CD4-positive, alpha-beta memory T cell (primary cell): ENCODE results near the gene HNRNPH1. TPM values are rescaled to one million over a fixed set of nuclear protein-coding genes. Genes with fewer than 3 reads are reported as not detected.
A peak's percentile ranks its signal among the peaks of the same experiment; 100 is the strongest.

Experiments
- CTCF ChIA-PET: fragments of 350-600 bp; sonication (Branson Sonifier 250); formaldehyde crosslinking; loops from one replicate; lab custom pipeline; 2021; ENCODE audit warnings: inconsistent platforms; ENCODE audit not compliant: partially characterized antibody; lab: Charles Lee
- POLR2A ChIA-PET: fragments of 350-600 bp; sonication (Branson Sonifier 250); formaldehyde crosslinking; loops from one replicate; lab custom pipeline; 2021; ENCODE audit not compliant: partially characterized antibody; lab: Charles Lee
- DNase-seq, 5 donors: peaks; one replicate each; pipeline versions ENCODE4 v3.0.0 to v3.0.0-alpha.2; 2020 to 2022; ENCODE audit warnings: mixed read lengths in 1 of 5
- H3K27ac ChIP-seq: one replicate; pipeline ENCODE4 v1.7.0; 2013; ENCODE audit warnings: low read depth, low read length
- H3K27me3 ChIP-seq: 2 replicates; pipeline ENCODE4 v1.7.0; 2013; ENCODE audit warnings: mild to moderate bottlenecking, low read length, moderate library complexity; ENCODE audit not compliant: insufficient read depth
- H3K36me3 ChIP-seq: 2 replicates; pipeline ENCODE4 v1.7.0; 2013; ENCODE audit warnings: mild to moderate bottlenecking, low read length, moderate library complexity; ENCODE audit not compliant: insufficient read depth
- H3K4me1 ChIP-seq: 2 replicates; pipeline ENCODE4 v1.7.0; 2013; ENCODE audit warnings: mild to moderate bottlenecking, low read length, moderate library complexity; ENCODE audit not compliant: insufficient read depth
- H3K4me3 ChIP-seq, 2 donors: one replicate each; pipeline ENCODE4 v1.7.0; 2013; ENCODE audit warnings: low read length in 2 of 2, mild to moderate bottlenecking in 1 of 2
- H3K9me3 ChIP-seq, 2 donors: one replicate each; pipeline ENCODE4 v1.7.0; 2013; ENCODE audit warnings: low read length in 2 of 2, control low read depth in 1 of 2; ENCODE audit not compliant: control insufficient read depth in 1 of 2
- H3K27ac Mint-ChIP-seq, 7 donors: one replicate each; pipeline ENCODE4 v1.8.0; 2020 to 2021; ENCODE audit warnings: mixed read lengths in 7 of 7, mild to moderate bottlenecking in 6 of 7, inconsistent platforms in 3 of 7, moderate library complexity in 3 of 7
- H3K27me3 Mint-ChIP-seq, 2 donors: one replicate each; pipeline ENCODE4 v1.8.0; 2020 to 2021; ENCODE audit warnings: mixed read lengths in 2 of 2
- H3K36me3 Mint-ChIP-seq, 2 donors: one replicate each; pipeline ENCODE4 v1.8.0; 2020 to 2021; ENCODE audit warnings: mixed read lengths in 2 of 2, inconsistent platforms in 1 of 2, mild to moderate bottlenecking in 1 of 2
- H3K4me1 Mint-ChIP-seq, 4 donors: one replicate each; pipeline ENCODE4 v1.8.0; 2020 to 2021; ENCODE audit warnings: mixed read lengths in 4 of 4, mild to moderate bottlenecking in 1 of 4
- H3K4me3 Mint-ChIP-seq, 8 donors: one replicate each; pipeline ENCODE4 v1.8.0; 2020 to 2021; ENCODE audit warnings: mixed read lengths in 8 of 8, mild to moderate bottlenecking in 7 of 8, moderate library complexity in 6 of 8, inconsistent platforms in 3 of 8
- H3K9me3 Mint-ChIP-seq, 8 donors: one replicate each; pipeline ENCODE4 v1.8.0; 2020 to 2021; ENCODE audit warnings: mixed read lengths in 8 of 8, mild to moderate bottlenecking in 5 of 8, inconsistent platforms in 3 of 8, moderate library complexity in 1 of 8
- intact Hi-C: fragments of 100-400 bp; cut with micrococcal nuclease; formaldehyde crosslinking; loops from one replicate; pipeline ENCODE4 v1.15.1; 2023
- polyA plus RNA-seq, 2 donors: library from polyadenylated mRNA; unstranded; fragments of 300-500 nt; fragmentation: Illumina TruSeq; gene quantifications; one replicate each; pipeline ENCODE4 v1.2.3, GENCODE V29; 2021
- total RNA-seq, 2 experiments: library from RNA; stranded (reverse); gene quantifications; one replicate each; pipeline ENCODE4 v1.2.3, GENCODE V29; 2021

HNRNPH1 gene
- total and polyA plus RNA-seq, 4 experiments from 2014 or later, result 46.5 to 1,625 (median 863) TPM

DNA sequence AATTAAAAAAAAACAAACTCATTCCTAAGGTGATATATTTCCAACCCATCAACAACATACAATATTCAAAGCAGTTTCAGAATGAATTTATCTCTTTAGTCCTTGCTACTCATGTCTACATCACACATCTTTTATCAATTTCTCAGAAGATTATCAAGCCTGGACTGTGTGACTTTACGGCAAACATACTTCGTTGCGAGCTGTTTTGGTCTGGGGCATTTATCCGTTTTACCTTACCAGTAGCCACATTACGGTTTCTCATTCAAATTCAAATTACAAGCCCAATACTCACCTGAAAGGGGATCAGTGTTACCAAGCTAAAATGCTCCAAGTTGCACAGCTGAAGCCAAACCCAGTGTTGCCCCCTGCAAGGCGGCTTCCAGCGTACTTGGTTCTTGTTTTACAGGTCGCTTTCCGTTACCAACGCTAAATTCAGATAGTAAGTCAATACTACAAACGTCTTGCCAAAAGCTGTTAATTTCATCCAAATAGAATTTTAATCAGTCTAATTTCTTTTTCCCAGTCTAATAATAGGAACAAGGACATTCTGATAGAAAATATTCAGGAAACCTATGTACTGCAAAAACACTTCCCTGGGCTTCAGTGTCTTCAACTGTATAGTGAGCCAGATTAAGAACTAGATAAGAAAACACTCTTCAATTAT is 1.8 kb downstream of the HNRNPH1 start:
- peak overlapping the region; percentile 86 to 100 (median 96) for H3K27ac Mint-ChIP-seq
- ChIA-PET CTCF (interaction anchor here (0.6 to 5.8 kb wide), 6 partner anchors 11 to 465 kb away, joined by 3 to 63 read pairs (median 5); no protein-coding TSS in a partner anchor), POLR2A (interaction anchor here (0.8 to 10.5 kb wide), 9 partner anchors 11 to 184 kb away, joined by 3 to 313 read pairs (median 51); partner anchors contain the start of genes CANX, LTC4S, MAML1 and RUFY1)
- H3K4me3 ChIP-seq, result peak overlapping the region; percentile 55 to 80
- no peak for DNase-seq
- no peaks in the 10 kb centered on the region for H3K27me3 ChIP-seq
- peaks cover 0 to 27% (median 0%) of the 10 kb centered on the region in 8 donors for H3K9me3 Mint-ChIP-seq
- peaks cover 57% of the 10 kb centered on the region for H3K36me3 ChIP-seq
- peaks cover 51 to 69% of the 10 kb centered on the region in 2 donors for H3K36me3 Mint-ChIP-seq
- H3K9me3 ChIP-seq, result no peaks in the 10 kb centered on the region
- H3K4me3 Mint-ChIP-seq, result peak overlapping the region; percentile 91 to 99 (median 98)
- intact Hi-C loops, result loop anchor here (1.0 to 10.0 kb wide), 4 partner anchors 13 to 995 kb away; partner anchors contain the start of genes CLK4 and MAML1
- peaks cover 49 to 83% (median 58%) of the 10 kb centered on the region in 4 donors for H3K4me1 Mint-ChIP-seq
- H3K27me3 Mint-ChIP-seq, result peaks cover 0 to 6% of the 10 kb centered on the region in 2 donors
- H3K27ac ChIP-seq, result peak overlapping the region; percentile 96
- peaks cover 68% of the 10 kb centered on the region for H3K4me1 ChIP-seq

- intact Hi-C loops, result loop anchor here (1.0 to 10.0 kb wide), 2 partner anchors 13 to 114 kb away; partner anchors contain the start of gene MAML1
- Histone ChIP-seq H3K27me3 (no peaks in the 10 kb centered on the region), H3K4me1 (peaks cover 76% of the 10 kb centered on the region), H3K4me3 (peak overlapping the region; percentile 55 to 80), H3K36me3 (peaks cover 65% of the 10 kb centered on the region), H3K27ac (peak overlapping the region; percentile 96), H3K9me3 (no peaks in the 10 kb centered on the region)
- POLR2A ChIA-PET, result interaction anchor here (3.4 to 10.5 kb wide), 5 partner anchors 13 to 174 kb away, joined by 25 to 313 read pairs (median 72); partner anchors contain the start of genes LTC4S, MAML1 and RUFY1
- Mint-ChIP-seq H3K27ac (peak overlapping the region; percentile 86 to 100 (median 96)), H3K4me1 (peaks cover 55 to 91% (median 64%) of the 10 kb centered on the region in 4 donors), H3K9me3 (peaks cover 0 to 27% (median 0%) of the 10 kb centered on the region in 8 donors), H3K36me3 (peaks cover 60 to 76% of the 10 kb centered on the region in 2 donors), H3K27me3 (peaks cover 0 to 6% of the 10 kb centered on the region in 2 donors), H3K4me3 (peak overlapping the region; percentile 91 to 99 (median 98))
- CTCF ChIA-PET, result interaction anchor here (0.6 to 5.8 kb wide), 5 partner anchors 10 to 466 kb away, joined by 3 to 63 read pairs (median 3); no protein-coding TSS in a partner anchor
- DNase-seq, result no peak
Measured at GRCh38 chr5:179620703-179621350, 2.6 kb downstream of the HNRNPH1 start.

DNA sequence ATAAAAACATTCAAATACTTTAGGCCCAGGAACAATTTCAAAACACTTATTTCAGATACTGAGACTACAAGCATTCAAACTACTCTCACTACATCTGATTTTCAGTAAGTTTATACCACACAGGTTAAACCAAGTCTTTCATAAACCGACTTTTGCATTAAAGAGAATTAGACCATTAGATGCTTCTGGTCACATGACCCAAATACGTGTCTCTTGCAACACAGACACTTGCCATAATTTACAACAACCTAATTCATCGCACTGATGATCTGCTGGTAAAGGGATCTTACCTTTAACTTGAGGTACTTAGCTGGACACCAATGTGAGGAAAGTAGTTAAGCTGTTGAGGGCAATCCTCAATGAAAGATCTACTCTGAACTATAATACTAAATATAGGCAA is 3.2 kb downstream of the HNRNPH1 start:
- CTCF ChIA-PET, result interaction anchor here (0.9 to 5.8 kb wide), 3 partner anchors 9 to 13 kb away, joined by 3 to 63 read pairs (median 3); no protein-coding TSS in a partner anchor
- Histone ChIP-seq H3K4me1 (peaks cover 81% of the 10 kb centered on the region), H3K9me3 (no peaks in the 10 kb centered on the region), H3K27ac (peak overlapping the region; percentile 96), H3K36me3 (peaks cover 71% of the 10 kb centered on the region), H3K27me3 (no peaks in the 10 kb centered on the region), H3K4me3 (peak overlapping the region in 1 of 2 donors; percentile 55)
- POLR2A ChIA-PET, result interaction anchor here (1.7 to 10.5 kb wide), 5 partner anchors 13 to 112 kb away, joined by 5 to 313 read pairs (median 72); partner anchors contain the start of genes MAML1 and RUFY1
- intact Hi-C loops, result loop anchor here (10.0 kb wide), 1 partner anchor 115 kb away; the partner anchor contains the start of gene MAML1
- DNase-seq, result no peak
- H3K27me3 Mint-ChIP-seq, result peaks cover 0 to 6% of the 10 kb centered on the region in 2 donors
- peaks cover 58 to 97% (median 66%) of the 10 kb centered on the region in 4 donors for H3K4me1 Mint-ChIP-seq
- H3K36me3 Mint-ChIP-seq, result peaks cover 64 to 81% of the 10 kb centered on the region in 2 donors
- H3K4me3 Mint-ChIP-seq, result peak overlapping the region; percentile 91 to 99 (median 98)
- H3K27ac Mint-ChIP-seq, result peak overlapping the region; percentile 86 to 100 (median 96)
- peaks cover 0 to 27% (median 0%) of the 10 kb centered on the region in 8 donors for H3K9me3 Mint-ChIP-seq

GRCh38 chr5:179619776-179620175 is 3.7 kb downstream of the HNRNPH1 start:
- H3K9me3 ChIP-seq, result no peaks in the 10 kb centered on the region
- no peak for DNase-seq
- peak overlapping the region; percentile 1 to 55 for H3K4me3 ChIP-seq
- Mint-ChIP-seq H3K36me3 (peaks cover 66 to 86% of the 10 kb centered on the region in 2 donors), H3K27ac (peak overlapping the region in 4 of 7 donors; percentile 3 to 100 (median 96)), H3K27me3 (peaks cover 0 to 6% of the 10 kb centered on the region in 2 donors), H3K4me1 (peaks cover 56 to 96% (median 64%) of the 10 kb centered on the region in 4 donors), H3K9me3 (peaks cover 0 to 28% (median 0%) of the 10 kb centered on the region in 8 donors), H3K4me3 (peak overlapping the region; percentile 44 to 98 (median 98))
- ChIA-PET POLR2A (interaction anchor here (1.2 to 10.5 kb wide), 5 partner anchors 12 to 112 kb away, joined by 3 to 313 read pairs (median 51); partner anchors contain the start of genes MAML1 and RUFY1), CTCF (interaction anchor here (1.4 to 5.8 kb wide), 2 partner anchors 9 to 14 kb away, joined by 3 to 63 read pairs; no protein-coding TSS in a partner anchor)
- no peaks in the 10 kb centered on the region for H3K27me3 ChIP-seq
- peak overlapping the region; percentile 96 for H3K27ac ChIP-seq
- intact Hi-C loops, result loop anchor here (10.0 kb wide), 1 partner anchor 115 kb away; the partner anchor contains the start of gene MAML1
- H3K4me1 ChIP-seq, result peaks cover 83% of the 10 kb centered on the region
- peaks cover 76% of the 10 kb centered on the region for H3K36me3 ChIP-seq

DNA sequence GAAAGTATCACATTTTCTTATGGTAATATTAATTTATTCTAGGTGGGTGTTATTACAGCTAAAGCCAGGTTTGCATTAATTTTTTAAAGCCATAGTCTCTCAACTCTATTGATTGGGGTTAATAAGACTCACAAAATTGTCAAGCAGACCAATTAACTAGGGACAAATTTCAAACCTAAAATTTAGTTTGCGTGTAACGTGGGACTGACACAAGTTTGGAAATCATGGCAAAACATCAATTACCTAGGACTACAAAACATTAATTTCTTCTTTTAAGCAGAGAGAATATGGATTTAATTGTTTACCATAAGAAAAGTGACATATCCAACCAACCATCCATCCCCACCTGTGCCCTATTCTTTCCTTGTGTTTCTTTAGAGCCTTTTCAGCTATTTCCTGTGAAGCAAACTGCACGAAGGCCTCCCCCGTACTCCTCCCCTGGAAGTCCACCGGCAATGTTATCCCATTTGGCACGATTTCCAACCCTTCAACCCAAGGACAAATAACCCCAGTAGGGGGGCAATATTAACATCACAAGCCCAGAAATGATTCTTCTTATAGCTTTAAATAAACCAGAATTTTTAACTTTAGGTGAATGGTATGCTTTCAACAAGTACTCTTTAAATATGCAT is 4.4 kb downstream of the HNRNPH1 start:
- Mint-ChIP-seq H3K36me3 (peaks cover 73 to 92% of the 10 kb centered on the region in 2 donors), H3K4me3 (peak overlapping the region; percentile 74 to 98 (median 87)), H3K27ac (peak overlapping the region; percentile 45 to 100 (median 92)), H3K9me3 (peaks cover 0 to 24% (median 0%) of the 10 kb centered on the region in 8 donors), H3K4me1 (peaks cover 50 to 92% (median 60%) of the 10 kb centered on the region in 4 donors), H3K27me3 (peaks cover 0 to 6% of the 10 kb centered on the region in 2 donors)
- Histone ChIP-seq H3K9me3 (no peaks in the 10 kb centered on the region), H3K4me1 (peaks cover 78% of the 10 kb centered on the region), H3K27me3 (no peaks in the 10 kb centered on the region), H3K36me3 (peaks cover 83% of the 10 kb centered on the region), H3K4me3 (peak overlapping the region; percentile 1 to 55), H3K27ac (peak overlapping the region; percentile 96)
- ChIA-PET POLR2A (interaction anchor here (0.6 to 10.5 kb wide), 7 partner anchors 9 to 1576 kb away, joined by 3 to 313 read pairs (median 4); partner anchors contain the start of gene RUFY1), CTCF (interaction anchor here (1.4 to 5.8 kb wide), 2 partner anchors 8 to 15 kb away, joined by 3 to 63 read pairs; no protein-coding TSS in a partner anchor)
- intact Hi-C loops, result no loop called here
- DNase-seq, result no peak

- ChIA-PET POLR2A (interaction anchor here (10.5 kb wide), 1 partner anchor 10 kb away, joined by 313 read pairs; no protein-coding TSS in a partner anchor), CTCF (no interaction called here)
- H3K4me1 Mint-ChIP-seq, result peaks cover 53 to 92% (median 68%) of the 10 kb centered on the region in 4 donors
- H3K27ac Mint-ChIP-seq, result peak overlapping the region; percentile 1 to 100 (median 65)
- H3K27me3 Mint-ChIP-seq, result peaks cover 0 to under 1% of the 10 kb centered on the region in 2 donors
- no peak for DNase-seq
- peaks cover 84 to 93% of the 10 kb centered on the region in 2 donors for H3K36me3 Mint-ChIP-seq
- H3K9me3 ChIP-seq, result no peaks in the 10 kb centered on the region
- peaks cover 0 to 17% (median 0%) of the 10 kb centered on the region in 8 donors for H3K9me3 Mint-ChIP-seq
- intact Hi-C loops, result no loop called here
- no peak overlapping the region for H3K4me3 ChIP-seq
- H3K27me3 ChIP-seq, result no peaks in the 10 kb centered on the region
- H3K36me3 ChIP-seq, result peaks cover 94% of the 10 kb centered on the region
- H3K4me3 Mint-ChIP-seq, result peak overlapping the region in 5 of 8 donors; percentile 7 to 61 (median 31)
- peaks cover 82% of the 10 kb centered on the region for H3K4me1 ChIP-seq
- H3K27ac ChIP-seq, result peak overlapping the region; percentile 0
Measured at GRCh38 chr5:179617930-179618329, 5.5 kb downstream of the HNRNPH1 start.
